ENCODE data around the gene PLCL1. TPM values are rescaled to one million over a fixed set of nuclear protein-coding genes. Genes with fewer than 3 reads are reported as not detected.

PLCL1 gene
- total and polyA plus RNA-seq, 10 of the 15 experiments (the other 5 are each of a cell fraction or from before 2014, with no cell fraction given), result 0.03 to 1.5 (median 0.22) TPM

- ATAC-seq (no peak), FAIRE-seq (no peak), DNase-seq (ENCODE audit: low read depth, low spot score) (no peak)
- Histone ChIP-seq H3K9ac (ENCODE audit: control insufficient read depth, insufficient read depth, low read length) (no peak overlapping the region), H3K4me1 (ENCODE audit: control insufficient read depth, insufficient read depth, low read length) (peaks cover 4% of the 10 kb centered on the region), H3K27ac (ENCODE audit: control insufficient read depth, insufficient read depth) (no peak overlapping the region), H4K20me1 (ENCODE audit: control insufficient read depth, insufficient read depth) (no peaks in the 10 kb centered on the region), H2AFZ (ENCODE audit: control insufficient read depth, low read depth, low read length) (no peak overlapping the region), H3K27me3 (replicated peaks in 1 of 2; ENCODE audit: control insufficient read depth in 2 of 2, insufficient read depth in 2 of 2, low read length in 1 of 2) (no peaks in the 10 kb centered on the region), H3K4me2 (ENCODE audit: control insufficient read depth, insufficient read depth) (no peak overlapping the region), H3K36me3 (ENCODE audit: control insufficient read depth in 2 of 2, insufficient read depth in 2 of 2, low read length in 1 of 2) (no peaks in the 10 kb centered on the region), H3K4me3 (no peak overlapping the region), H3K79me2 (ENCODE audit: control insufficient read depth, insufficient read depth, low read length) (no peaks in the 10 kb centered on the region), H3K9me3 (replicated peaks; ENCODE audit: control insufficient read depth, insufficient read depth, low read length) (no peaks in the 10 kb centered on the region)
- POLR2A ChIA-PET, result interaction anchor here (0.9 to 1.2 kb wide), 2 partner anchors 8 to 48 kb away, joined by 3 read pairs; no protein-coding TSS in a partner anchor
- in situ Hi-C loops (cut with MboI) (no loop called here), intact Hi-C loops (cut with micrococcal nuclease; ENCODE audit: unreplicated experiment) (no loop called here)
- SMC1A ChIA-PET (ENCODE audit: uncharacterized antibody, unreplicated experiment), result interaction anchor here (0.7 to 1.2 kb wide), 4 partner anchors 10 to 34 kb away, joined by 3 to 5 read pairs (median 4); no protein-coding TSS in a partner anchor
- WGBS (ENCODE audit: insufficient coverage, insufficient replicate concordance, low lambda C conversion rate, missing lambda C conversion rate), result 60% methylated on average over 4 of the region's 4 CpGs
- BruUV-seq (replicated peaks), result no TSS peak
- CTCF ChIA-PET, result interaction anchor here (1.5 kb wide), 1 partner anchor 9 kb away, joined by 3 read pairs; no protein-coding TSS in a partner anchor
- RAD21 ChIA-PET (ENCODE audit: unreplicated experiment), result interaction anchor here (0.7 kb wide), 1 partner anchor 19 kb away, joined by 3 read pairs; no protein-coding TSS in a partner anchor
- TF ChIP-seq CREM (IDR thresholded peaks at IDR 0.05; ENCODE audit: low read depth) (no peak), FOXK2 (IDR thresholded peaks at IDR 0.05) (no peak), PBX3 (IDR thresholded peaks at IDR 0.05; ENCODE audit: insufficient replicate concordance, low read depth, low read length) (no peak), RFX5 (IDR thresholded peaks at IDR 0.05; ENCODE audit: low read depth, low read length) (no peak), RAD21 (IDR thresholded peaks at IDR 0.05; ENCODE audit: insufficient read depth, low read depth, low read length) (no peak), POLR2AphosphoS2 (IDR thresholded peaks at IDR 0.05; ENCODE audit: low read depth, low read length) (no peak), SP1 (IDR thresholded peaks at IDR 0.05; ENCODE audit: low read depth, low read length) (no peak), NKRF (conservative IDR thresholded peaks at IDR 0.05) (no peak), BCL11A (IDR thresholded peaks at IDR 0.05; ENCODE audit: low read depth, low read length) (no peak), NFIC (IDR thresholded peaks at IDR 0.05; ENCODE audit: low read depth, low read length) (no peak), ZNF207 (IDR thresholded peaks at IDR 0.05; ENCODE audit: borderline replicate concordance) (no peak), POLR2AphosphoS5 (IDR thresholded peaks at IDR 0.05; ENCODE audit: low read length) (no peak), ATF3 (IDR thresholded peaks at IDR 0.05; ENCODE audit: borderline replicate concordance, extremely low read depth, low read depth, low read length) (no peak), DPF2 (IDR thresholded peaks at IDR 0.05) (no peak)
- TF ChIP-seq, protein P1, sequence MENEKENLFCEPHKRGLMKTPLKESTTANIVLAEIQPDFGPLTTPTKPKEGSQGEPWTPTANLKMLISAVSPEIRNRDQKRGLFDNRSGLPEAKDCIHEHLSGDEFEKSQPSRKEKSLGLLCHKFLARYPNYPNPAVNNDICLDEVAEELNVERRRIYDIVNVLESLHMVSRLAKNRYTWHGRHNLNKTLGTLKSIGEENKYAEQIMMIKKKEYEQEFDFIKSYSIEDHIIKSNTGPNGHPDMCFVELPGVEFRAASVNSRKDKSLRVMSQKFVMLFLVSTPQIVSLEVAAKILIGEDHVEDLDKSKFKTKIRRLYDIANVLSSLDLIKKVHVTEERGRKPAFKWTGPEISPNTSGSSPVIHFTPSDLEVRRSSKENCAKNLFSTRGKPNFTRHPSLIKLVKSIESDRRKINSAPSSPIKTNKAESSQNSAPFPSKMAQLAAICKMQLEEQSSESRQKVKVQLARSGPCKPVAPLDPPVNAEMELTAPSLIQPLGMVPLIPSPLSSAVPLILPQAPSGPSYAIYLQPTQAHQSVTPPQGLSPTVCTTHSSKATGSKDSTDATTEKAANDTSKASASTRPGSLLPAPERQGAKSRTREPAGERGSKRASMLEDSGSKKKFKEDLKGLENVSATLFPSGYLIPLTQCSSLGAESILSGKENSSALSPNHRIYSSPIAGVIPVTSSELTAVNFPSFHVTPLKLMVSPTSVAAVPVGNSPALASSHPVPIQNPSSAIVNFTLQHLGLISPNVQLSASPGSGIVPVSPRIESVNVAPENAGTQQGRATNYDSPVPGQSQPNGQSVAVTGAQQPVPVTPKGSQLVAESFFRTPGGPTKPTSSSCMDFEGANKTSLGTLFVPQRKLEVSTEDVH (IDR thresholded peaks at IDR 0.05; ENCODE audit: low read depth, partially characterized antibody), result no peak
- TF ChIP-seq, protein P2, sequence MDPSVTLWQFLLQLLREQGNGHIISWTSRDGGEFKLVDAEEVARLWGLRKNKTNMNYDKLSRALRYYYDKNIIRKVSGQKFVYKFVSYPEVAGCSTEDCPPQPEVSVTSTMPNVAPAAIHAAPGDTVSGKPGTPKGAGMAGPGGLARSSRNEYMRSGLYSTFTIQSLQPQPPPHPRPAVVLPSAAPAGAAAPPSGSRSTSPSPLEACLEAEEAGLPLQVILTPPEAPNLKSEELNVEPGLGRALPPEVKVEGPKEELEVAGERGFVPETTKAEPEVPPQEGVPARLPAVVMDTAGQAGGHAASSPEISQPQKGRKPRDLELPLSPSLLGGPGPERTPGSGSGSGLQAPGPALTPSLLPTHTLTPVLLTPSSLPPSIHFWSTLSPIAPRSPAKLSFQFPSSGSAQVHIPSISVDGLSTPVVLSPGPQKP (IDR thresholded peaks at IDR 0.05; ENCODE audit: low read depth, low read length), result no peak
These were observed 81.2 kb downstream of the PLCL1 start for GRCh38 chr2:197885587-197885986.
